GF-D8 (cell line): ENCODE results near the gene PHF3.

ENCODE experiments used
- DNase-seq: peaks from one replicate; lab custom pipeline; 2025; lab: John Stamatoyannopoulos, UW

Gene PHF3

DNA sequence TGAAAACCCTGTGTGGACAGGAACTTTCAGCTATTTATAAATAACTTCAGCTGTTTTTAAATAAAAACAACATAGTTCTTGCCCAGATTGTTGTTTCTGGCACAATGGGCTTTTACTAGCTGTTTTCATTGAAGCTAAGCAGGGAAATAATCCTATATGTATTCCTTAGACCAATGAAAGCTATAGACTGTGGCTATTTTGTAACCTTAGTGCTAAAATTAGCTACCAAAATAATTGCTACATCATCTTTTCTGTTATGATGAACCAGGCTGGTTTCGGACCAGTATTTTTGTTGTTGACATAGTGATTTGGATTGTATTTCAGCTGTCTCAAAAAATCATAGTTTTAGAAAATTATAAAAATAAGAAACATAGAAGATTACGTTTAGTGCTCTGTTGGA, 13.7 kb downstream of the PHF3 start:
- no peak for DNase-seq

GRCh38 chr6:63649847-63650265, 14.3 kb downstream of the PHF3 start:
- no peak for DNase-seq

GRCh38 chr6:63652980-63653379, 17.4 kb downstream of the PHF3 start:
- no peak for DNase-seq

GRCh38 chr6:63660757-63661156, 25.2 kb downstream of the PHF3 start:
- DNase-seq, result no peak

GRCh38 chr6:63661769-63662168, 26.2 kb downstream of the PHF3 start:
- DNase-seq, result no peak

DNA sequence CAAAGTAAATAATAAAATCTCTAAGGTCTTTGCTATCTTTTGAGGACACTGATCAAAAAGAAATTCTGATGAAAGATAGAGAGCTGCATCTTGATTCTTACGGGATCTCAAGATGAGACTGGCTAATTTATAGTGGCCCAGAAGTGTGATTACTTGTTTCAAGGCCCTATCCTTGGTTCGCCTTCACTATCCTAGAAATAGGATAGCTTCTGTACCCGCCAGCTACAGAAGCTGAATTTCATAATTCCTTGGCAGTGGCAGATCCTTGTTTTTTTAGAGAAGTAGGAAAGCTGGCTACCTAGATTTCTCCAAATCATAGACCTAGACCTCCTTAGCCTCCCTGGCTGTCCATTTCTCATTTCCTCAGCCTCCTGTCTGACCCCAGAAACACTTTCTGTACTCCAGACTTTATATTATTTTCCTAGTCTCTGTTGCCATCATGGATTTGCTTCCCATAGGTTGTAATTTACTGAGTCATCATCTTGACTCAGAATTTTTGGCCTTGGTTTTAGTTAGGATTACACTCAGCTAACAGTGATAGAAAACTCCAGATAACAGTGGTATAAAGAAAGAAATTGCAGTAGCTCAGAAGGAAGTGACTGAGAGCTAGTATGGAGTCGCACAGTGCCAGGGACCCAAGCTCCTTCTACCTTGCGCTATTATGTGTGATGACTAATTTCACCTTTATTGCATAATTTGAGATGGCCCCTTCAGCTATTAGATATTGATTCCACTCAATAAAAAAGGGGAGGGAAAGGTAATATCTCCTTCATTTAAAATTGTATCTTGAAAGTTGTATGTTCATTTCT, 27.7 kb downstream of the PHF3 start:
- DNase-seq, result no peak

DNA sequence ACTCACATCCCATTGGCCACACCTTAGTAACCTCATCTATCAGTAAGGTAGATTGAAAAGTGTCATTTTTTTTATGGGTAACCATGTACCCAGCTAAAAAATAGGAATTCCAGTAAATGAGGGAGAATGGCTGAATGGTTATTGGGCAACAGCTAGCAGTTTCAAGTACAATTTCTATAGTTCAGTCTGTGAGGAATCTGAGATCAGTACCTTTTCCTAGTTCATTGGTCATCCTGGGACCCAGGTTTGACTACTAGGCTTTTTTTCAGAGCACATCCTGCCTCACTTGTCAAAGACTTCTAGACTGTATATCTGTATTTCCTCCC, 28.3 kb downstream of the PHF3 start:
- no peak for DNase-seq

DNA sequence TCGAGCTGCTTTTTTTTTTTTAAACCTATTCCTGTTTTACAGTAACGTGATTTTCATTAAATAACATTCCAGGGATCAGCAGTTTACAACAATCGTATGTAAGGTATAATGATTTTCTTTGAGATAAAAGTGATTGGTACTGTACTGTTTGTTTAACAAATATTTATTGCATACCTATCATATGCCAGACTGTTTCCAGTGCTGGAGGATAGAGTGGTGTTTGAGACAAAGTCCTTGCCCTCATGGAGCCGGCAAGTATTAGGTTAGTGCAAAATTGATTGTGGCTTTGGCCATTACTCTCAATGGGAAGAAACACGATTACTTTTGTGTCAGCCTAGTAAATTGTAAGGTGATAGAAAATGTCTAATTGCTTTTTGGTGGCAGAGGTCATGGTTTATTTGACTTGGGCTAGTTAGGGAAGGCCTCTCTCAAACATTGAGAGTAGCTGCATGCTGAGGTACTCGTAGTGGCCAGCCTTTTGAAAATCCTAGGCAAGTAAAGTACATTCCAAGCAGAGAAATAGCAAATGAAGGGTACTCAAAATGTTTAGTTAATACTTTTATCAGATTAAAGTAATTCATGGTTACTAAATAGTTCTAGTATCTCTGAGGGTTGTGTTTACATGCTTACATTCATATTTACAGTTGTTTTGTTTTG, 35.6 kb downstream of the PHF3 start:
- no peak for DNase-seq

DNA sequence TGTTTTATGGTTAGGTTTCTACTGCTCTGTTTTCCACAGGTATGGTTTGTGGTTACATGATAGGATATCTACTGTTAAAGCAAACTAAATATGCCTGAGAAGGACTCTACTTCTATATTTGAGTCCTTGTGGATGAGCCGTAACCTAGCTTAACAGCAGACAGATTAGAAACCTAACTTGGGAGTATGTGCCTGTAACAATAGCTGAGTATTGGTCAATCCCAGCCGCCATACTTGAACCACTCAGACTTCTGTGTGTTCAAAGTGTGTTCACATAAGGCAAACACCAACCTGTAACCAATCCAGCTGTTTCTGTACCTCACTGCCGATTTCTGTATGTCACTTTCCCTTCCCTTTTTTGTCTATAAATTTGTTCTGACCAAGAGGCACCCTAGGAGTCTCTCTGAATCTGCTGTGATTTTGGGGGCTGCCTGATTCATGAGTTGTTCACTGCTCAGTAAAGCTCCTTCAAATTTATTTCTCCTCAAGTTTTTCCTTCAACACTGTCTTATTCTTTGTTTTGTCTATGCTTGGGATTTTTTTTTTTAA, 37.1 kb downstream of the PHF3 start:
- no peak for DNase-seq

DNA sequence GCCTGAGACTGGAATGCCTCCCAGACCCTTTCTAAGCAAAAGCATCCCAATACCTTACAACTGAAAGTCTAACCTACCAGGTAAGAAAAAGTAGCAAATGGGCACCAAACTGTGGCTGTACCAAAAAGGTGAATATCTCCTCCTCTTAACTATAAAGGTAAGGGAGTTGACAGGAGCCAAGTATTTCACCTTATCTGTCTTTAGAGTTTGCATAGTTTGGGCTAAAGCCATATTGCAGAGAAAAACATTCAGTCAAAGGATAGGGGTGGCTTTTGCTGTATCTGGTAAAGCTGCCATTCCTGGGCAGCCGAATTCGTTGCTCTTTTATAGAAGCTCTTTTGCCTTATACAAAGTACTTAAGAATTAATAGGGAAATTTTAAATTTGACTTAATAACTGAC, 38.1 kb downstream of the PHF3 start:
- DNase-seq, result no peak

DNA sequence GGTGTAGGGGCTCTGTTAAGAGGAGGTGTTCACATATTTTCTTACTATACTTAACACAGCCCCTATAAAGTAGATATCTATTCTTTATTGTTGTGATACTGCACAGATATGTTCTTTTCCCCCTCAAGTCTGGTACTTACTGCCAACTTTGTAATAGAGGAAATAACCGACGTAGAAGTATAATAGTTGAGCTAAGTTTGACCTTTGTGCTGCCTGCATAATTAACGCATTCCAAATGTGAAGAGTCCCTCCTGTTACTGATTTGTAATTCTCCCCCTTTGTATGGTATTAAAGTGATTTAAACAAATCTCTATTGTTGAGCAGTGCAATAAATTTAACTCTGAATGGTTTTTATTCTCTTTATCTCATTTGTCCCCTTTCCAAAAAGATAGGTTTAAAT, 39.0 kb downstream of the PHF3 start:
- no peak for DNase-seq

GRCh38 chr6:63675138-63675537, 39.5 kb downstream of the PHF3 start:
- DNase-seq, result no peak

DNA sequence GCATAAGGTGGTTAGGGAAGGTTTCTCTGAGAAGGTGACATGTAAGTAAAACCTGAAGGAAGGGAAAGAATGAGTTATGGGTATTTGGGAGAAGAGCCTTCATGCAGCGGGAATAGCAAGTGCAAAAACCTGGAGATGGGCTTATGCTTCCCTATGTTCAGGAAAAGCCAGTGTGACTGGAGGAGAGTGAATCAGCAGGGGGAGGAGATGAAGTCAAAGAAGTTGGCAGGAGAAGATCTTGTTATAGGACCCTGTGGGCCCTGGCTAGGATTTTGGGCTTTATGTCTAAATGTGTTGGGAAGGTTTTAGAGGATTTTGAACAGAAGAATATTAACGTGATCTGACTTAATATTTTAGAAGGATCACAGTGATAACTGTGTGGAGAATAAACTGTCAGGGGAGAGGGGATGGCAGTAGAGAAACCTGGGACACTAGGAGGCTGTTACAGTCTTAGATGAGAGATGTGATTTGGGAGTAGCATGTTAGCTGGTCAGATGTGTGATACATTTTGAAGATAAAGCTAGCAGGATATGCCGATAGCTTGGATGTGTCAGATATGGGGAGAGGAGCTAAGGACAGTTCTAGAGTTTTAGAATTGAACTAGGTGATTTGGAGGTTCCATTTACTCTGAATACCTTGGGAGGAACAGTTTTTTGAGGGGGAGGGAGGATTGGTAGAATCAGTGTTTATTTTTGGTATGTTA, 41.0 kb downstream of the PHF3 start:
- DNase-seq, result no peak

- no peak for DNase-seq
Observed at GRCh38 chr6:63677282-63677681, 41.7 kb downstream of the PHF3 start.

- no peak for DNase-seq
Observed at GRCh38 chr6:63683071-63683603, 47.5 kb downstream of the PHF3 start.

DNA sequence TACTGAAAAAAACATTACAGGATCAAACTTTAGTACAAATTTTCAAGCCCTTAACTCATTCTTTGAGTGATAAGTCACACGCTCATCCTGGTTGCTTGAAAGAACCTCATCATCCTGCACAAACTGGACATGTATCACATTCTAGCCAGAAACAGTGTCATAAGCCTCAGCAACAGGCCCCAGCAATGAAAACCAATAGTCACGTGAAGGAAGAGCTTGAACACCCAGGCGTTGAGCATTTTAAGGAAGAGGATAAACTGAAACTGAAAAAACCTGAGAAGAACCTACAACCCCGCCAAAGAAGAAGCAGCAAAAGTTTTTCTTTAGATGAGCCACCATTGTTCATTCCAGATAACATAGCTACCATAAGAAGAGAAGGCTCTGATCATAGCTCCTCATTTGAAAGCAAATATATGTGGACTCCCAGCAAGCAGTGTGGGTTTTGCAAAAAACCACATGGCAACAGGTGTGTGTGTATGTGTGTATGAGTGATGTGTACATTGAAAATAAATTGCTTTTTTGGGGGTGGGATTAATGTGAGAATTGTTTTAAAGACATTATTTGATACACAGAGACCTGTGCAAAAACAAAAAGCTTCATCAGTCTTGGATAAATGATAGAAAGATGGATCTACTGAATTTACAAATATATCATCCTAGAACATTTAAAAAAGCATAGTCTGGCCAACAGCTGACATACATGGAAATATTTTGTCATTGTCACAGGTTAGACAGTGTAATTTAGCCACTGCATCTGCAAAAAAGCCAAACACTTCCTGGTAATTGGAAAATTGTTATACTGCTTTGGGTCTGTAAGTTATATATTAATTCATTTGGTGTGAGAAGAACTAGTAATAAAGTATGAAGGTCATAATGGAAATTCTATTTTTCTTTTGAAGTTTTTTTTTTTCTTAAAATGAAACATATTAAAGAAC, 50.1 kb downstream of the PHF3 start:
- no peak for DNase-seq

GRCh38 chr6:63689421-63689820, 53.8 kb downstream of the PHF3 start:
- DNase-seq, result no peak

DNA sequence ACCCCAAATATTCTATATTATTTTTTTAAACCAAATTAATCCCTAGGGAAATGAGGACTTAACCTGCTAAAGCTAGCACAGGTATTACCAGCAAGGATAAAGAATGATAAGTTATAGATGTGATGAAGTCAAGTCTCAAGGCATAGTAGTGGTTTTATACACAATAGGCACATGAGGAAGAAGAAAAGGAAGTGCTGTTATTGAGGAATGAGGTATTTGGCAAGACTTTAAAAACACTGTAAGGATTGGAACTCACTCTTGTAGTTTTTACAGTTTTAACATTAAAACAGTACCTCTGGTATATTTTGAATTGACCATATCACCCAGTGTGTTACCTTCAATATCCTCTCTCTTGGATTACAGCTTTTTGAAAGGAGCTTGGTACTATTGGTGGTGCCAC, 54.6 kb downstream of the PHF3 start:
- peak; percentile 40 for DNase-seq

DNA sequence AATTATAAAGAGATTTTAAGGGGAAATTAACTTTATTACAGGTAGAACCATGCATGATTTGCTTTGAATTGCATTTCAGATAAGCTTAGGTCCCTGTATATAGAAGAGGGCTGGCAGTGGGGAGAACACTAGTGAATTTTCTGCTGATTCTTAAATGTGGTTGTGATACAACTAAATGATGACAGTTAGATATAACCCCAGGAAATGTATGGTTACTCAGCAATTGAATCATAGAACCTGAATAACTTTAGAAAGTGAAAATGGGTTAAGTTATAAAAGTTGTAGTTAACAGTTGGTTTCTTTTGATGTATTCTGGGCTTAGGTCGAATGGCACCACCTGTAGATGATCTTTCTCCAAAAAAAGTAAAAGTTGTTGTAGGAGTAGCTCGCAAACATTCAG, 70.1 kb downstream of the PHF3 start:
- no peak for DNase-seq

- no peak for DNase-seq
Observed at GRCh38 chr6:63706630-63707029, 71.0 kb downstream of the PHF3 start.

DNA sequence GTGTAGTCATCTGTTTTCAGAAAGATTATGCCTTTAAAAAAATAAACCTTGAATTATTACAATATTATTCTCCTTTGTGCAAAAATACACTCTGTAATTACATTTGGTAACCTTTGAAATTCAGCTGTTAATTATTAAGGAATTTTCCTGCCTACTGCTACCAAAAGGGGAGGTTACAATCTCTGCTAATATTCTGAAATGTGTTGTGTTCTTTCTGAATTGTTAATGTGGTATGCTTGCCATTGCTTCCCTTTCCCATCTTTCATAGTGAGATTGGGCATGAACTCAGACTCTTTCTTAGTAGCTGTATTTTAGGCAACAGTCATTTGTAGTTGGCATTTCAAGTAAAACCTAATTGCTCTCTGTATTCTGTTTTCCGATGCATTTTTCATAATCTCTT, 73.0 kb downstream of the PHF3 start:
- DNase-seq, result no peak

- DNase-seq, result no peak
Observed at GRCh38 chr6:63709148-63709547, 73.5 kb downstream of the PHF3 start.
